ENCODE measurements around the gene C11orf54.
"Not testable (repeated sequence)": the region's sequence is repeated elsewhere in the genome, so short reads cannot be mapped to it uniquely, and the experiment has no call there.

DNA sequence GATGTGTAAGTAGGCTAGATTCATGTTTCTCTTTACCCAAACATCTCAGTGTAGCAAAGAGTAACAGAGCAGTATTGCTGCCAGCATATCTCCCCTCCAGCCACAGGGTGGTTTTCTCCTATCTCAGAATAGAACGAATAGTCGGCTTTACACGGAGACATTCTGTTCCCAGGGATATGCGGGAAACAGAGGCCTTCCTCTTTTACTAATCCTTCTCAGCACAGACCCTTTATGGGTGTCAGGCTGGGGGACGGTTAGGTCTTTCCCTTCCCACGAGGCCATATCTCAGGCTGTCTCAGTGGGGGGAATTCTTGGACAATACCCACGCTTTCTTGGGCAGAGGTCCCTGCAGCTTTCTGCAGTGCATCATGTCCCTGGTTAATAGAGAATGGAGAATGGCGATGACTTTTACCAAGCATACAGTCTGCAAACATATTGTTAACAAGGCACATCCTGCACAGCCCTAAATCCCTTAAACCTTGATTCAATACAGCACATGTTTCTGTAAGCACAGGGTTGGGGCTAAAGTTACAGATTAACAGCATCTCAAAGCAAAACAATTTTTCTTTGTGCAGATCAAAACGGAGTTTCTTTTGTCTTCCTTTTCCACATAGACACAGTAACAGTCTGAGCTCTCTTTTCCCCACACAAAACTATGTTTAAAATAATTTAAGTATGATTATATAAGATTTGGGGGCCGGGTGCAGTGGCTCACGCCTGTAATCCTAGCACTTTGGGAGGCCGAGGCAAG is 3.7 kb downstream of the C11orf54 start:
- TF ChIP-seq POLR2A (IDR thresholded peaks at IDR 0.05), result not testable (repeated sequence)
- TF ChIP-seq, protein P1, sequence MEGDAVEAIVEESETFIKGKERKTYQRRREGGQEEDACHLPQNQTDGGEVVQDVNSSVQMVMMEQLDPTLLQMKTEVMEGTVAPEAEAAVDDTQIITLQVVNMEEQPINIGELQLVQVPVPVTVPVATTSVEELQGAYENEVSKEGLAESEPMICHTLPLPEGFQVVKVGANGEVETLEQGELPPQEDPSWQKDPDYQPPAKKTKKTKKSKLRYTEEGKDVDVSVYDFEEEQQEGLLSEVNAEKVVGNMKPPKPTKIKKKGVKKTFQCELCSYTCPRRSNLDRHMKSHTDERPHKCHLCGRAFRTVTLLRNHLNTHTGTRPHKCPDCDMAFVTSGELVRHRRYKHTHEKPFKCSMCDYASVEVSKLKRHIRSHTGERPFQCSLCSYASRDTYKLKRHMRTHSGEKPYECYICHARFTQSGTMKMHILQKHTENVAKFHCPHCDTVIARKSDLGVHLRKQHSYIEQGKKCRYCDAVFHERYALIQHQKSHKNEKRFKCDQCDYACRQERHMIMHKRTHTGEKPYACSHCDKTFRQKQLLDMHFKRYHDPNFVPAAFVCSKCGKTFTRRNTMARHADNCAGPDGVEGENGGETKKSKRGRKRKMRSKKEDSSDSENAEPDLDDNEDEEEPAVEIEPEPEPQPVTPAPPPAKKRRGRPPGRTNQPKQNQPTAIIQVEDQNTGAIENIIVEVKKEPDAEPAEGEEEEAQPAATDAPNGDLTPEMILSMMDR (IDR thresholded peaks at IDR 0.05), result not testable (repeated sequence)

Data from esophagus squamous epithelium (tissue), 4 donors.